Left lobe of liver (tissue), 1 donor: Measurements from ENCODE around the gene PPM1L. TPM values are rescaled to one million over a fixed set of nuclear protein-coding genes. Genes with fewer than 3 reads are reported as not detected.

Source experiments
- total RNA-seq: library from RNA; stranded (reverse); gene quantifications from one replicate; pipeline ENCODE4 v1.2.1, GENCODE V29; 2021
- donor health status: DM: no; HTN: yes; CAD: no.

Gene PPM1L
- total RNA-seq, 1 donor from 2014 or later = 26.4 TPM

Other genes starting within 250 kb of the PPM1L start
- 17.0 TPM for gene KPNA4, start 190.7 kb upstream of the PPM1L start, total RNA-seq
- gene ARL14, start 79.1 kb upstream of the PPM1L start, total RNA-seq = not detected